GM18858 (cell line): ENCODE measurements around the gene SSRP1.
"Not testable (repeated sequence)": the region's sequence is repeated elsewhere in the genome, so short reads cannot be mapped to it uniquely, and the experiment has no call there.

Experiments used
- ATAC-seq: cut with Tn5 transposase; IDR thresholded peaks from one replicate; pipeline ENCODE4 v1.9.1; 2021; ENCODE audit not compliant: unreplicated experiment

SSRP1 gene

DNA sequence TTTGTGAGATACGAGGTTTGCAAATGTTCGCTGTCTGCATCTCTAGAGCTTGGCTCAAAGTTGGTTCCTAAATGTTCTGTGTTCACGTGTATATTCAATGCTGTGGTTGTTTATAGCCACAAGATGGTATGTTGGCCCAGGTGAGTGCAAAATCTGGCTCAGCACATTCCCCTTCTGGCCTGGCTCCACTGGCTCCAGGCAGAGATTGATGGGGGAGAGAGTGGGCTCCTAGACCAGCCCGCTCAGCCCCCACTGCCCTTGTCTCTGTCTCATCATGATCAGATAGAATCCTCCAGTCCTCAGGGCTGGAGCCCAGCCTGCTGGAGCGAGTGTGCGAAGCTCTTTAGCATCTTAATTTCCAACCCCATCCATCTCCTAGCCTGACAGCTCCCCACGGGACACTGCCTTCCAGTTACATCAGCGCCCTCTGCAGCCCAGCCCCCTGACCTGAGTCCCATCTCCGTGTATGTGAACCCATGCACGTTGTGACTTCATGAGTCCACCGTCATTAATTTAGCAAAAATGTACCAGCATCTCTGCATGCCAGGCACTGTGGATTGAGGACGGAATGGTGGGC, 4.4 kb upstream of the SSRP1 start:
- ATAC-seq: no peak

DNA sequence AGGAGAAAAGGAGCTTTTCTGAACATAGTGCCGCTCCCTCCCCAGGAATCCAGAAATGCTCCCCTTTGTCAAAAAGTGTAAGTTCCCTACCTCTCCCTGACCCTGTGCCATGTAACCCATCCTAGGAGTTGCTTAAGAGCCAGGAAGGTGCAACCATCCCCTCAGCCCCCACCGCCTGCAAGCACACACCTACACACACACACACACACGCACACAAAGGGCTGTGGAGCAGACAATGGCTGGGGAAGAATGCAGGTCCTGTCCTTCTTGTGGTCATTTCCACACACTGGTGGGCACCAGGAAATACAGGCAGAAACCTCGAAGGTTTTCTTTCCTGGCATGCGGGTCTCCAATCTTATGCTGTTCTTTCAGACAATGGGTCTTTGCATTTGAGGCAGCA, 3.6 kb upstream of the SSRP1 start:
- no peak for ATAC-seq

DNA sequence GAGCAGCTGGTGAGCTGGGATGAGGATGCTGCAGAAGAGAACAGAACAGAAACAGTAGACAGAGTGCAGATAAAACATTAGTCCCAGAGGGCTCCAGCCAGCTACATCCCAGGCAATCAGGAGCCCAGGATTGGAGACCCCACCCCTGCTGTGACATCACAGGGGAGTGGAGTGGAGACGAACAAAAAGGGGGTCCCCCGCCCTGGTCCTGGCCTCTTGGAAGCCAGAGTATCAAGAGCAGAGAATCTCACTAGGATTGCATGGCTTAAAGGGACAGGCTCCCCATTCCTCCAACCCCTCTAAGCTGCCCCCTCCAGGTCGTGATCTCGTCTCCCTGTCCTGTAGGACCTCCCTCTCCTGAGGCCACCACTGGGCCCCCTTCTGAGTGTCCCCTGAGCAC, 2.5 kb upstream of the SSRP1 start, which contains the start of gene P2RX3:
P2RX3 (plus strand) TSS at position 211 of the 400 bp plus-strand sequence. CDS start 199 bp downstream, outside the sequence.
- ATAC-seq: no peak

DNA sequence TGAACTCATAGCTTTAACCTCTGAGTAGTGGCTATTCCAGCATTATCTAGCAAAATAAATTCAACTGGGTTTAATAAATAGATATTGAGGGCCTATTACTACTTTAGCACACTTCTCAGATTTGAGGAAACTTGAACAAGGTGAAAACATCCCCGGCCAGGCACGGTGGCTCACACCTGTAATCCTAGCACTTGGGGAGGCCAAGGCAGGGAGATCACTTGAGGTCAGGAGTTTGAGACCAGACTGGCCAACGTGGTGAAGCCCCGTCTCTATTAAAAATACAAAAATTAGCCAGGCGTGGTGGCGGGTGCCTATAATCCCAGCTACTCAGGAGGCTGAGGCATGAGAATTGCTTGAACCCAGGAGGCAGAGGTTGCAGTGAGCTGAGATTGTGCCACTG, 1.2 kb upstream of the SSRP1 start:
- not testable (repeated sequence) for ATAC-seq

DNA sequence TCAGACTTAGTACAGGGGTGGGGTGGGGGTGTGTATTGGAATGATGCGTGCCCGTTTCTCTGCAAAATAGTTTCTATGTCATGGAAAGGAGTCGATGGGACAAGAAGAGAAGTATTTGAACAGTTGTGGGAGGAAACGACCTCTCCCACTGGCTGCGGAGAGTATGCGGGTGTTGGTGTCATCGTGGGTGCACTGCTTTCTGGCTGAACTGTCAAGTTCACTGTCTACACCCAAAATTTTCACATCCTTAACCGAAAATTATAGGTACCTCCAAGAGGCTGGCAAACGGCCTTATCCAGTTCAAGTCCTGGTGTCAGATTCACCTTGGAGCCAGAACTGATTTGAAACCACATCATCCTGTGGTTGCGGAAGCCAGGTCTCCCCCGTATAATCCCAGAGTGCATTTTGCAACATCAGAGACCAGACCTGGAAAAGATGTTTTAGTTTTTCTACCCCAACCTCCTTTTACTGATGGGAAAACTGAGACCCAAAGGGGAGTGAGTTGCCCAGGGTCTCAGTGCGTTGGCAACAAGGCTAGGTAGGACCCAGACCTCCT, 497 bp upstream of the SSRP1 start:
- no peak for ATAC-seq

DNA sequence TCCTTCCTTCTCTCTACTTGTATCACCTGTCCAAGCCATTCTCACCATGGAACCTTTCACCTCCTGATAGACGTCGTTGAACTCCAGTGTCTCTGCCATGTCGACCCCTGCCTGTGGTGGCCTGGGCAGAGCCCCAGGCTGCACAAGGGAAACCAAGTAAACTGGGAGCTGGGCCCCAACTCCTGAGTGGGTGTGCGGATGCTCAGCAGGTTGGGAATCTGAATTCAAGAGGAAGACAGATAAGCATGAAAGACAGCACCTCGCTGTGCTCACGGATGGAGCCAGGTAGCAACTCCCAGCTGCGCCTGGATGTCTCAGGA, 709 bp downstream of the SSRP1 start:
- no peak for ATAC-seq

DNA sequence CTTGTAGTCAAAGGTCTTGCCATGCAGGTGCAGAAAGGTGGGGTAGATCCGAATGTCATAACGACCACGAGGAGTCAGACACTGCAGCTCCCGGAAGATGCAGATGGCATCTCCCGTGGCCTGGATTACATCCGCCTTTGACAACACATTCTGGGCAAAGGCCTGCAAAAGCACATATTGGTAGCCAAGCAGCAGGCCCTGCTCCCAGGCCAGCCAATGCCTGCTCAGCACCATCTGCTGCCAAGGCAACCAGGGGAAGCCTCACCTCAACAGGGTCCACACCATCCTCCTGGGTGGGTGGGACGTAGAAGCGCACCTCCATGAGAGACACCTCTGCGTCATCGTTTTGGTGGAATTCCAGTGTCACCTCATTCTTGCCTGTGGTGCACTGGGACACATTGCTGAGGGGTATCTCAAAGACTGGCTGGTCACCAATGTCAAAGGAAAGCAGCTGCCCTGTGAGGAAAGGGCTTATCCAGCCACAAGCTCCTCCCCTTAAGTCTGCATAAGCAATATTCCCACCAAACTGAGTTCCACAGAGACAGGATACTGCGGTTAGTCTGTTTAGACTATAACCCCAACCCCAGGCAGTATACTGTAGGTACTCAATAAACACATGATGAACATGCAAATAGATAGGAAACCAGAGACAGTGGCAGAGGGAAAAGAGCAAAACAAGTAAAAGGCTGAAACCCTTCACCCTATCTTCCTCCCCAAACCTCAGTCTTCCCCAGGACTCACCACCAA, 2.8 kb downstream of the SSRP1 start:
- no peak for ATAC-seq

DNA sequence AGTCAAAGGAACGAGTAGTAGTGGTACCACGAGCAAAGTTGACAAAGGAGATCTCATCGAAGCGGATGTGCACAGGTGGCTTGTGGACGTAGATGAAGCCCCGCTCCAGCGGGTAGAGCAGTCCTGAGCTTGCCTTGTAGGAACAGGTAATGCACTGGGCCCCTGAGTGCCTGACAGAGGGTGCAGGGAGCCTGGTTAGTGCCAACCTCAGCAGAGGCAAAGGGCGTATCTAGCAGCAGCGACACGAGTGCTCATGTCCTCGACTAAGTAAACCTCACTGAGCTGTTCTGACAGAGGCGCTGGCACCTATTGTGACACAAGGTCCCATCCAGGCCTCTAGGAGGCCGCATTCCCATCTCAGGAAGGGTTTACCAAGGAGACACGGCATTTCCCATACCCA, 4.0 kb downstream of the SSRP1 start:
- no peak for ATAC-seq

DNA sequence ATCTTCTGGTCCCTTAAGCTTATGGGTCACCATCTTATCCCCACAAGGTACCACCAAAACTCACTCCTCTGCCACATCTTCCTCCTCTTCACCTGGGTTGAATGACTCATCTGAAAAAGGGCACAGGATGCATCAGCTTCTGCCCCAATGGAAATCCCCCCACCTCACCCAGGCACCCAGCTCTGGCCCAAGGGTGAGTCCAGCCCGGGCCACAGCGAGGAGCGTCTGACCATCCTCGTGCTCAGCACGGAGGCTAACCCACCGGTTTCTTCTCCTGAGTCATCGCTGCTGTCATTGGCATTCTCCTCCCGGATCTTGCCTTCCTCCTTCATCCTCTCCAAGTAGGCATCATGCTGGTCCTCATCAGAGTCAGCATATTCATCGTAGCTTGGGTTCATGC, 5.7 kb downstream of the SSRP1 start:
- ATAC-seq: no peak

DNA sequence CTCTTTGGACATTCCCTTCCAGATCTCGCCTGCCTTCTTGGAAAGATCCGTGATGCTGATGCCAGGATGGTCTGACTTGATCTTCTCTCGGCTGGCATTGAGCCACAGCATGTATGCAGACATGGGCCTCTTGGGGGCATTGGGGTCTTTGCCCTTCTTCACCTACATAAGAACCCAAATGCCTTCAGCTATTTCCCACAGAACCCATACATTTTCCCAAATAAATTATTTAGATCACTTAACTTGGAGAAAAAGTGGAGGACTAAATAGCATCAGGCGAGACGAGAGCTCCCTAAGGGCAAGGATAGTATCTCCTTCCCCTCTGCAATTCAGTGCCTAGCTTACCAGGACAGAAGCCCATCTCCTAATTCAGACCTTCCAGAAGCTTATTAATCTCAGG, 8.0 kb downstream of the SSRP1 start:
- ATAC-seq: no peak

DNA sequence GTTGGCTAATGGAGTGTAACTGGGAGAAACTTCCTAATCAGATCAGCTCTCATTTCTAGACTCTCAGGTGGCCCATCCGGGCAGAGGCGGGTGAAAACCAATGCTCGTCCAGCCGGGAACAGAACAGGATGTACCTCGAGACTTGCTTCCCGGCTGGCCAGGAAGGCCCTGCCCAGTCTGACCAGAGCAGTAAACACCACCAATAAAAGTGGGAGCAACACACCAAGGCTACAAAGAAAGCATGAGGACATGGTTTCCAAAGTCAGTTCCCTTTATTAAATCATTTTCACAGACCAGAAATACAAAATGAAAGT, 10.0 kb downstream of the SSRP1 start:
- no peak for ATAC-seq

DNA sequence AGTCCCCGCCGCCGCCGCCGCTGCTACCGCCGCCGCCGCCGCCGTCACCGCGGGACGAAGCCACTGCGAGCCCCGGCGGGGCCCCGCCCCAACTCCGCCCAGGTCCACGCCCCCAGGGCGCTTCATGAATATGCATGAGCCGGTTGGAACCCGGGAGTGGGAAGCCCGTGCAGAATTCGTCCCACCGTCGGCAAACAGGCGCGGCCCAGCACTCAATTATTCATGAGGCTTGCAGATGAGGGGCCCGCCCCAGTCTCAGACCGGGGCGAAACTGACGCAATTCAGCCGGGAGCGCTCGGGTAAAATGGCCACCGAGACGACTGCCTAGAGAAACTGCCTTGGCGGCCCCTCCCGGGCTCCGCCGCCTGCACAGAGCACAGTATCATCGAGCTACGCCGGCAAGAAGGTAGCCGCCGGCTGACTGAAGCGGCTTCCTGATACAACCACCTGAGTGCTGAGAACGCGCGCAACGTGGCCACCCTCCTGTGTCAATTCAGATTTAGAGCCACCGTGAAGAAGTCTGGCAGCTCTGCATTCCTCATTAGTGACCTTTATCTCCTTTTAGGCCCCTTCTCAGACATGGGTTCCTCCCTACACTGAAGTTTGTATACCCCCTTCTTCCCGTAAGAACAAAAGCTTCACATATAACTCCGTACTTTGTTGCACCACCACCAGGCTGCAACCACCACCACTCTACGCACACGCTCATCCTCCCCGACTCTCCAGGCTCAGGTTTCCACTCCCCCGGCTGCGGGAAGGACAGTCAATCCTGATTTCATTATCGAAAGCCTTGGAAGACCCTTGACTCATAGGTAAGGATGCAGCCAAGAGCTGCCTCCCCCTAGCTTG, 10.6 kb downstream of the SSRP1 start, which contains the start of gene TNKS1BP1:
TNKS1BP1 (minus strand) TSS at position 67 of the 849 bp plus-strand sequence. CDS start 3,067 bp downstream, outside the sequence.
- peak; percentile 85 for ATAC-seq

DNA sequence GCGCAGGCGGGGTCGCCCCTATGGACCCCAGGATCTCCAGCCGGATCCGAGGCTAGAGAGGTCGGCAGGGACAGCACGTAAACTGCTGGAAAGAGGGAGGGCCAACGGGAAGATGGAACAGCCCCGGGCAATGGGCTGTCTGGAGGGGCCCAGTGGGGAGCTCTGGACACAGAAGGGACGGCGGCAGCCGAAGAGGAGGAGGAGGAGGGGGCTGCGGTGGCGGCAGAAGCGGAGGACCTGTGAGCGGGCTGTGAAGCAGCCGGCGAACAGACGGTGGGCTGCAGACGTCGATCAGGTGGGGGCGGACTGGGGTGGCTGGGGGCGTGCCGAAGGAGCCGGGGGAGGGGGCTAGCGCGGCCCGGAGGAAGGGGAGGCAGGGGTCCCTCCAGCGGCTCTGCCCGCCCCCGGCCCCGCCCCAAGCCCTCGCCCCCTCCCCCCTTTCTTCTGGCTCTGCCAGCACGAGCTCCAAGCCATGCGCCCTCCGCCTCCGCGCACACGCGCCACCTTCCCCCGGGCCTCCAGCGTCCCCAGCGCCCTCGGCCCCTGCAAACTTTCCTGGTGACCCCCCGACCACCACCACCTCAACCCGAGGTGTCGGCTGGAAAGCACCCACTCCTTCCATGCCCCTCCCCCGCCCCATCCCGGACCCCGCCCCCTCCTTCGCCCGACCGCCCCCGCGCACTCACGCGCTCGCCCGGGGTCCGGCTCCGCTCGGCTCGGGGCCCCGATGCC, 11.4 kb downstream of the SSRP1 start:
- ATAC-seq: no peak

DNA sequence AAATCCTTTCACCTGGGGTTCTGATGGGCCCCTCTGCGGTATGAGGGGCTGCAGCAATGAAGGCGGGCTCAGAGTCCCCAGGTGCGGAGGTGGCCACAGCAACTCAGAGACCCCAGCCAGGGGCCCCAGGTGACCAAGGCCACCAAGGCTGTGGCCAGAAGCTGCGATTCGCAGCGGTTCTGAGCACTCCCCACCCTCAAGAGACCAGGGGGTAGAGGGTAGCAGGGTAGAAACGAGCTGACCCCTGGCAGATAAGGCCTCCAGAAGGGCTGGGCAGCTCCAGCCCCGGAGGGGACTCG, 11.9 kb downstream of the SSRP1 start:
- no peak for ATAC-seq

DNA sequence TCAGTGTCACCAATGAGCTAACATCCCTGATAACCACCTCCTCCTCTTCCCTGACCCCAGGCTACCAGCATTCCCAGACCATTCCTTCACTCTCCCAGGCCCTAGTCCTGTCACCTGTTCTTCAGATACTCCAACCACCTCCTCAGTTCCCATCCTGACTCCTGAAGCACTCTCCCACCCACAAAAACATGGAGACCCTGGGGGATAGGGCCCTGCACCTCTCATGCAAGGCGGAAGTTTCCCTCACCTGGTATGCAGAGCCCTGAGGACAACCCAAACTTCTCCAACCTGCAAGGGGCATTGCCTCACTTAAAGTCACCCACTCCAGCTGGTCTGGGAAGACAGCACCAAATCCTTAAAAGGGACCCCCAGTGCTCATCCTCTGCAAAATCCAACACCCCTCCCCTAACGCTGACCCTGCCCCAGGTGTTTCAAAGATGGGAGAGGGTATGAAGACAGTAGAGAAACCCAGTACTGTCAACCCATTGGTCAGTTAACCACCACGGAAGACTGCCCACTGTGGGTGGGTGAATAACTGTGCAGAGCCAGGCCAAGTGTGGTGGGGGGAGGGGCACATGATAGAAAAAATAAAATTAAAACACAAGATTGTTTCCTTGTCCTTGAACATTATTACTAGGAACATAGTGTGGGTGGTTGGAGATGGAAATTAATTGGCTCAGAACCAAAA, 12.4 kb downstream of the SSRP1 start:
- ATAC-seq: no peak

DNA sequence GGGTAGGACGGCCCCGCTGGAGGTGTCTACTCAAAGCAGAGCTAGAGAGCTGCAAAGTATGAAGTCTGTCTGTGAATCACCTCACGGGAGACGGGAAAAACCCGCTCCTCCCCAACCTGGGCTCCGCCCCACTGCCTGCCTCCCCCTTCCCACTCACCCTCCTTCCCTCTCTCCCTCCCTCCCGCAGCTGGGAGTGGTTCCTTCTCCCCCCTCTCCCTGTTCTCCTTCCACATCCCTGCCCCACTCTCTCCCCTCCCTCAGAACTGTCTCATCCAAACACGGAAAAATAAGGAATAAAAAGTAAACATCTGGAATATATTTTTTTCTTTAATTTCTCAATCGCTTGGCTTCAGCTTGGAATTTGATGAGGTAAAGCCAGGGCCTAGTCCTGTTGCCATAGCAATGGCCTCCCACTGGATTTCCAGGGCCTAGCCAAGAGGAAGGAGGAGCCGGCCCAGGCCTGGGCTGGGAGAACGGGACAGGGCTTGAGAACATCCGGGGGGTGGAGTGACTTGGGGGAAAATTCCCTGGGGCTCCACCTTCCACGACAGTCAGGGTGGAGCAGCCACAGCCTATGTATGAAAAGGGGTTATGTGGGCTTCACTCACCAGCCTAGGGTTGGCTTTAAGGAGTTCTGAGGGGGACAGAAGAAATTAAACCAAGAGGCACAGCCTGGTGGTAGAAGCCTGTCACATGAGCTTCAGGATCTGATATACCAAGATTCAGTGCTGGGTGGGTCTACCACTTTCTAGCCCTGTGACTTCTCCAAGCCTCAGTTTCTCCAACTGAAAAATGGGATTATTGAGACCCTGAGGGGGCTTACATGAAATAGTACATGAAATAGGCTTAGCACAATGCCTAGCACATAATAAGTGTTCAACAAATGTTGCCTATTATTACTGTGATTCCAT, 13.2 kb downstream of the SSRP1 start:
- no peak for ATAC-seq

DNA sequence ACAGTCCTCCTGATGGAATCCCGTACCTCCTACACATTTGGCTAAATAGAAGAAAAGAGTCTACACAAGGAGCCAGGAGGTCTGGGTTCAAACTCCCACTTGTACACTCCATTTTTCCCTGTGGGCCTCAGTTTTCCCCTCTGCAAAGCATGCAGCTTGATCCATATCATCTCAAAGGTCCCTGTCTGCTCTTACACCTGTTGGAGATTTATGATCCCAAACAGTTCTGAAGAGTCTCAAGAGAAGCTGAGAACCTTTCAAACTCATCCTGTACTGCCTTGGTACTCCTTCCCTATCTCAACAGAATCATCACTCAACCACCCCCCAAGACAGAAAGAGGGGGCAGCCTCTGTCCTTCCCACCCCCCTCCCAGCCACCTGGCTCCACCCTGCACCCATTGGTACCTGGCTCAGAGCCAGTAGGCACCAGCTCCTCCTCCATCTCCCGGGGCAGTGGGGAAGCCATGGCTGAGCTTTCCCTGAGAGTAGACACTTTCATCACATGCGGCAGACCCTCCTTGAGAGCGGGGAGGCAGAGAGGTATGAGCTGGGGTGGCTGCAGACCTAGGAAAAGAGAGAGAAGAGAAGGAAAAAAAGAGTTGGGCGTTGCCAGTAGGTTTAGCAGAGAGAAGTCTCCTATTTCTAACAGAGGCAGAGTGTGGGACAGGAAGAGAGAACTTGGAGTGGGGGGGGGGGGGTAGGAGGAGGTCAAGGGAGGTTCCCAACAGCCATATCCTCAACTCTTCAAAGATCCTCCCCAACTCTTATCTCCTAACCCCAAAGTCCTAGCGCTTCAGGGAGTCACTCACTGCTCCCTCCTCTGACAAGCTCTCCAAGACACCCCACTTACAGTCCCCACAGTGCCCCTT, 14.1 kb downstream of the SSRP1 start:
- no peak for ATAC-seq

DNA sequence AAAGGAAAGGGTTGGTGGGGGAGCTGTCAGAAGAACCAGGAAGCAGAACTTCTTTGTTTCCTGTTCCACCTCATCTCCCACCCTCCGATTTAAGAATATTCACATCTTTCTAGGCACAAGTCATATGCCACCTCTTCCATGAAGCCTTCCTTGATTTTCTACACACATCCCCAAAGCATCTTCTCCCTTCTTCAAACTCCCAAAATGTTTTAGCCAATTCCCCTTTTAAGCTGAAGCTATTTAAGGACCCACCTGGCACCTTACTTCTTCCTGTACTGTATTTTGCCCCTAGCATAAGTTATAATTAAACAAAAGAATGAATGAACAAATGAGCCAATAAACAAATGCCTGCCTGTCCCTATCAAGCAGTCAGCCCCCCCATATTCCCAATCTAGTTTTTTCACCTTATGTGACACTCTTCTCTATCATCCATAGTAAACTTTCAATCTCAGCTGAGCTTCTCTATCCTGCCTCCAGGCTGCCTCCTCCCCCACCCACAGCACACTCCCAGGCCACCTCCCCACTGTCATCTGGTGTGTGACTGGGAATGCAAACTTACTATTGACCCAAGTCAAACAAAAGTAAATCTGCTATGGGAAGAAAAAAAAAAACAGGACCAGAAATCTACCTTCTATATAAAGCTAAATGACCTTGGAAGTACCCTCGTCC, 14.8 kb downstream of the SSRP1 start:
- ATAC-seq: no peak
